HG03520 (cell line): Measurements from ENCODE around the gene MACROD2.

Experiments
- ATAC-seq: cut with Tn5 transposase; IDR thresholded peaks from one replicate; pipeline ENCODE4 v1.9.1; 2021; ENCODE audit warnings: mild to moderate bottlenecking, moderate library complexity; ENCODE audit not compliant: unreplicated experiment

Gene MACROD2

DNA sequence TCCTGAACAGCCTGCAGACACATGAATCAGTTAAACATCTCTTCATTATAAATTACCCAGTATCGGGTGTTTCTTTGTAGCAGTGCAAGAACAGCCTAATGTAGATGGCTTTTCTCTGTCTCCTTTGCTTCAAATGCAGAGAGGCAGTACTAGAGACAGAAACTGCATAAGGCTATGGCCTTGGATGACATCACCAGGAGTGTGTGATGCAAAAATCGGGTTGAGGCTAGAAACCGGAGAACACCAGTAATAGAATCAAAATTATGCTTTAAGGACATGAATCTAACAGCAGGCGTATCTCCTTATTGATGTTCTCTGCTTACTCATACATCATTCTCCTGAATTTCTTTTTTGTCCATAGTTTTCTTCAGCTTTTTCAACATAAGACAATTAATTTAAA lies 391.4 kb downstream of the MACROD2 start:
- ATAC-seq: no peak

DNA sequence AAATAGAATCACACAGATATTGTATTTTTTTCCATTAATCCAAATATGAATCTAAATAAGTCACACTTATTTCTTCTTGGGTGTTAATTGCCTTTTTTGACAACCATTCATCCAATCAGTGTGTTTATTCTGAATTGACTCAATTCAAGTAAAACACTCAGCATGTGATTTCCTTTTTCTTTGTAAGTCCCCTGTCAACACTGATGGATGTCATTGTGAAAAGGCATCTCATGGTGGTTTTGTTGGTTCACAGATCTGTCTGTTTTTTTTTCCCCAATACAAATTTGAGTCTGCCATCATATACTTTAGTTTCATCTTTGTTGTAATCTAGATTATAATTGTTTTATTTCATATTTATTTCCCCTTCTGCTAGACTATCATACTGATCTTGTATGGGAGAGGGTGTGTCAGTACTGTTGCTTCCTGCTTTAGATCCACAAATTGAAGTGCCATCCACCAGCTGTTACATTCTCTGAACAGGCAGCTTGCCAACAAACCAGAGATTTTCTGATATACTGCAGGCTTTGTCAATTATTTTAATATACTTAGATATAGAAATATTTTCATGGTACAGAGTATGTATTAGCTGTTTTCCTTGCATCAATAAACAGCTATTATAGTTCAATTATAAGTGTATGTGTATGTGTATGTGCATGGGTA lies 406.3 kb downstream of the MACROD2 start:
- no peak for ATAC-seq

DNA sequence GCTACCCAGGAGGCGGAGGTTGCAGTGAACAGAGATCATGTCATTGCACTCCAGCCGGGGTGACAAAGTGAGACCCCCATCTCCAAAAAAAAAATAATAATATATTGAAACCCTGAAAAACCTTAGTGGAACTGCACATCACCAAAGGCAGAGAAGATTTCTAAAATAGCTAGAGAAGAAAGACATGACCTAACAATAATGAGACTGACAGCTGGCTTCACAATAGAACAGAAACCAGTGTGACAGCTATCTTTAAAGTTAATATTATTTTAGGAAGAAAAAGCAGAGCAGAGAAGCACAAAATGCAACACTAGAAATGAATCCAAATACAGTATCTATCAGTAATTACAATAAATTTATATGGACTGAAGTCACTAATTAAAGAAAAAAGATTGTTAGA lies 409.2 kb downstream of the MACROD2 start:
- ATAC-seq: no peak

DNA sequence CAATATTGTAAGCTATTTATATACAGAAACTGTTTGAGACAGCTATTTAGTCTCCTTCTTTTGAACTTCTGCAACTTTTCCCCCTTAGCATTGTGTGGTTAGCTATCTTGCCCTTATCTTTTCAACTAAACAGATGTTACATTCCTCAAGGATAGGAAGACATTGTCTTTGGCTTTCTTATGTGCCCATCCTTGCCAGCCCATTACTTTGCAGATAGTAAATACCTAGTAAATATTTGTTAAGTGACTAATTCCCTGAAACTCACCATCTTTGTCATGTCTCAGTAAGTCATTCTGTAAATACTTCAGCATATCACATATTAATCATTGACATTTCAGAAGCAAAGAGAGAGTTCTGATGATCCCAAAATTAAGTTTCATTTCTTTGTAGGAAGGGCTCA lies 411.2 kb downstream of the MACROD2 start:
- peak; percentile 55 for ATAC-seq

DNA sequence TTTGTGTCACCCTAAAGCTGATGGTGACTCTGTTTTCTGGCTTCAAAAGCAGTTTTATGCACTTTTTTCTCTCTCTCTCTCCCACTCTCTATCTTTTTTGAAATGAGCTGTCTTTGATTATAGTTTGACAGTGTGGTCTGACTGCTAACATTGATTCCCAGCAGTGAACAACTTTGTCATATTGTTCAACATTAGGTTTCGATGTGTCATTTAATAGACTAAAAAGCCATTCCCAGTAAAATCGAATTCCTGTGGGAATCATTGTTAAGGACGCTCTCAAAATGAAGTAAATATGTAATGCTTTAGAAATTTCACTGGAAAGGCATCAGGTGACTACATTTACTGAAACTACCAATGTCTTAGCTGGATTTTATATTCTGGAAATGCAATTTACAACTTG lies 412.0 kb downstream of the MACROD2 start:
- ATAC-seq: no peak

DNA sequence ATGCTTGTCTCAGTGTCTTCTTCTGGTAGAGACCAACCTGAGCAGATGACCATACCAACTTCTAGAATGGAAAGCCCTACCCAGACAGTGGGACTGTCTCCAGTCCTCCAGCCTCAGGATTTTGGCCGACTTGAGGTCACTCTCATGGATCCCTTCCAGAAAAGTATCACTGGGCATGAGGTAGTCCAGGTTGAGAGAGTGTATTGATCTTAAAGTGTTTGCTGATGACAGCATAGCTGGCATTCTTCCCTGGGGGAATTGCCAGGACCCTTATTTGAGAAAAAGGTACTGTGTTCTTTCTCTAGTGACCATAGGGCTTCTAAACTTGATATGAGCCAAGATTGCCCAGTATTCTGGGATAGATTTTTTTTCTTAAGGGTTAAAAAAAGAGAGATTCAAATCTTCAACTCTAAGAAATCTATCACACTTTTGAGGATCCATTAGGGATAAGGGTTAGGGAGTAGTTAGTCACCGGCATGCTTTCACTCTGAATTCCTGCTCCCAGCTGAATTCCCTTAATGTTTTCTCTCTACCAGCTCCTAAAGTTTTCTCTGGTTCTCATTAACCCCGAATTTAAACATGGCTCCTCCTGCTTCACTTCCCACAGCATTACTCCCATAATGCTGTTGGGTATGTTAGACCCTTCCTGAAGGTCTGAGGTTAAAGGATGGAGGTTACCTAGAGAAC lies 415.7 kb downstream of the MACROD2 start:
- no peak for ATAC-seq

DNA sequence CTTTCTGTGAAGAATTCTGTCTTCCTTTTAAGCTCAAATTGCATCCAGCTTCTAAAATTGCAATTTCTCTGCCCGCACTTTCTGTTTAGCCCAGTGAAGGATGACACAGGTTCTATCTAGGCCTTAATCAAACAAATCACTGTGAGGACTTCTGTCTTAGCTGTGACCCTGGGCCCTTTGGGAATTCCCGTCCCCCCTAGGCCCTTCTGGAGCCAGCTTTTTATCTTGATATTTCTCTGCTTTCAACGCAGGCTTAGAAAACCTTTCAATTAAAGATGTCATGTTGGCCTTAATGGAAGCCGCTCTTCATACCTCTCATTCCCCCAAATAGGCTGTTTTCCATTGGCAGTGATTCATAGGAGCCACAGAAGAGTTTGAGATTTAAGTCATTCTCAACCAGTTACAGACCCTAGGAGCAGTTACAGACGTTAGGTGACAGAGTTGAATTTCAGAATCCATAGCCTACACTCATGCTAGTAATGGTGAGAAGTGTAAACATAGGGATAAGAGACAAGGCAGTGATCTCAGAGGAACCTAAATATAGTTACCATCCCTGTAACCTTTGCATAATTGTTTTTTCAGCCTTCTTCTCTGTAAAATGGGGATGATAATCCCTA lies 416.9 kb downstream of the MACROD2 start:
- no peak for ATAC-seq

DNA sequence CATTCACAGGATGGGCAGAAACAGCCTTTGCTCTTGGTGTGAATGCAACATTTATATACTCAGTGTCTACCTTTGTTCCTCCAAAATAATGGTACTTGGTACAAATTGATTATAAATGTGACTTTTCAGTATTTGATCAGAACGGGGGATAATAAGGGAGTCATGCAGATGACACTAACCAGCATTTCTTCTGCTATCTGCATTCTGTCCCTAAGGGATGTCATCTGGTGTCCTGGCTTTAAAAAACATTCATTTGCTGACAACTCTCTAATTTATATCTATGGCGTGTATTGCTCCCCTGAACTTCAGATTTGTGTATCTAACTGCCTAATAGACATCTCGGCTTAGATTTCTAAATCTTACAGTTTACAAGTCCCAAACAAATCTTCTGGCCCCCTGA lies 418.5 kb downstream of the MACROD2 start:
- no peak for ATAC-seq

DNA sequence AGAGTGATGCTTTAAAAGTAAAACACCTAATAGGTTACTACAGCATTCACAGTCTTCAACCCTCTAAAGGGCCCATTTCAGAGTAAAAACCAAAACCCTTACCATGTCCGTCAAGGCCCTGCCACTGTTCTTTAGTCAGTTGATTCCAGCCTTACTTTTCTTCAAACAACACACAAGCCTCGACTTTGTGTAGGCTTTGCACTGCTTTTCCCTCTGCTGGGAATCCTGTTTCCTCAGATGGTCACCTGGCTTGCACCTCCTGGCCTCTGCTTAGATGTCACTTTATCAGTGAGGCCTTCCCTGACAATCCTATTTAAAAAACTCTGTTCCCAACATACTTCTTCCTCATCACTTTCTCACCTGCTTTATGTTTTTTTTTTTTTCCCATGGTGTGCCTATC lies 419.2 kb downstream of the MACROD2 start:
- ATAC-seq: no peak

DNA sequence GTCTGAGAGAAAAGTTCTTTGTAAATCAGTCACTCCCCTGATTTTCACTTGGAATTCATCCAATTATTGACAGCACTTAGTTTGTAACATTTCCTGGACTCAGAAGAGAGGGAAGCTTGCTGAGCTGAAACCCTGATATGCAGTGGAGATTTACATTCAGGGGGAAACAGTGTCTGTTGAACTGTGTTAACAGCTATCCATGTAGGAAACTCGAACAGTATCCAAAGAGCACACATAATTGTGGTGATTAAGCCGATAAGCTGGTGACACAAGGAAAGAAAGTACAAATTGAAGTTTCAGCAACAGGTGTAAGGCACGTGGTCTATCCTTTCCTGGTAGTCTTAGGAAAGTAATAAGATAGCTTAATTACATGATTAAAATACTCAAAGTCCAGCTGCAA lies 420.2 kb downstream of the MACROD2 start:
- no peak for ATAC-seq

DNA sequence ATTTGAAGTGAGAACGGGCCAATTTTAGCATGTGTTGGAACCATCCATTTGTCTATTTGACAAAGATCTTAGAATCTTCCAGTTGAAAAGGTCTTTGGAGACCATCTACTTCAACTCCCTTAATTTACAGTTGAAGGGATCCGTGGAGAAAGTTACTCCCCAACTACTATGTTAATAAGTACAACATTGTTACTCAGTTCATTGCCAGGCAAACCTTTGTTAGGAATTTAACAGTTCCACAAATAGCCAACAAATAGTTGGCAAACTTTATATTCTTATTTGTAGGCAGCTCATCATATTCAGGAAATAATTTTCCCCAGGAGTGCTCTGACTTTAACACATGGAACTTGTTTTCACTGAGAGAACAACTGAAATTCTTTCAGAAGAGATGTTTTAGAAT lies 423.1 kb downstream of the MACROD2 start:
- ATAC-seq: no peak

DNA sequence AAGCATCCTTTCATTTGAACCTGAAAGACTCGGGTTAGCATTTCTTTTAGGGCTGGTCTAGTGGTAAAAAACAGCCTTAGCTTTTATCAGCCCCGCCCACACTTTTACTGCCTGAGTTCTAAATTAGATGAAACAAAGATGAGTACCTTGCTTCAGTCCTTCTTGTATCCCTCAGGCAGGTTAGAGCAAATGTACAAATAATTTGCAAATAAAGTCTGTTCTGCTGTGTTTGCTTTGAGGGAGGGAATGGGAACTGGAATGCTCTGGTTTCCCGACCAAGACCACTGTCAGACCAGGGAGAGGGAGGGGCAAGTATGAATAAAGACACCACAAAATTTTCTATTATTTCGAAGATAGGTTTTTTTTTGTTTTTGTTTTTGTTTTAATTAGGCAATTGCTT lies 427.6 kb downstream of the MACROD2 start:
- no peak for ATAC-seq

DNA sequence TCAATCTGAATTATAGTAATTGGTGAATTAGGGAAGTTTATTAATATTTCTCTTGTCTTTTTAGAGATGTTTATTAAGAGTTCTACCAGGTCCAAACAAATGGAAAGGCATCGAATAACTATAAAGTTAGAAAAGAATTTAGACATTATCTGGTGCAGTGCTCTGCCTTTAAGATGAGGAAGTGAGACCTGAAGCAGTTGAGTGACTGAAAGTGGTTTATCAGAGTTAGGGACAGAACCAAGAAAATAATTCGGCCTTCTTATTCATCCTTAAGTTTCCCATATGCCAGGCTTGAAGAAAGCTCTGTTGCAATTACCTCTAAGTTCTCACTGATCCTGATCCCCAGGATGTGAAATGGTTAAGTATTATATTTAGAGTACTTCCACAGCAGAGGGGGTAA lies 436.3 kb downstream of the MACROD2 start:
- ATAC-seq: no peak

DNA sequence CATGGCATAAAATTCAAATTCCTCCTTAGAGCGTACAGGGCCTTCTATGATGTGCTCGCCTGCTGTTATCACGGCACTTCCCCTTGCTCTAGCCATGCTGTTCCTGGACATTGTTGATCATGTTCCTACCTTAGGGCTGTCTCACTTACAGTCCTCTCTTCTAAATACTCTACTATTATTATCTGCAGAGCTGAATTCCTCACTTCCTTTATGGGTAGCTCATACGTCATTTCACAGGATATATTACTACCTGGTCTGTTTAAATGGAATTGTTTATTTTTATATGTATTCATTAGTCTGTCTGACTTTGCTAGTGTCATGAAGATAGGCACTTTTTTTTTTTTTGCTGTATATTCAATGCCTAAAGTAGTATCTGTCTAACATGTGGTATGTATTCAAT lies 436.8 kb downstream of the MACROD2 start:
- no peak for ATAC-seq

DNA sequence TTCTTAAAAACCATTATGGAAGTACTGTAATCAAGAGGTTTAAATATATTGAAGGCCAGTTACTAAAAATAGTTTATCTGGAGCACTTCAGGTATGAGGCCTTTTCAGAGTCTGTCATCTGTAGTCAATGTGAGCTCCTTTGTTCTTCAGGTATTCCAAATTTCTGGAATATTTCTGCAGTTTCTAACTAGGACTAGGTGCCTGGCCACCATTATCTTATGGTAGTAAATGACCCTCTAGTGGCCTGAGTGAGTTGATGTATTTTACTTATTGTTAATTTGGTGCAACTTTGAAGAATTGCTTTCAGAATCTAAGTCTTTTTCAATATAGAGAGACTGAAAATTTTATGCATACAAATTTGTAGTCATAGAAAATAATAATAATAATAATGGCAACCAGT lies 437.3 kb downstream of the MACROD2 start:
- ATAC-seq: no peak

DNA sequence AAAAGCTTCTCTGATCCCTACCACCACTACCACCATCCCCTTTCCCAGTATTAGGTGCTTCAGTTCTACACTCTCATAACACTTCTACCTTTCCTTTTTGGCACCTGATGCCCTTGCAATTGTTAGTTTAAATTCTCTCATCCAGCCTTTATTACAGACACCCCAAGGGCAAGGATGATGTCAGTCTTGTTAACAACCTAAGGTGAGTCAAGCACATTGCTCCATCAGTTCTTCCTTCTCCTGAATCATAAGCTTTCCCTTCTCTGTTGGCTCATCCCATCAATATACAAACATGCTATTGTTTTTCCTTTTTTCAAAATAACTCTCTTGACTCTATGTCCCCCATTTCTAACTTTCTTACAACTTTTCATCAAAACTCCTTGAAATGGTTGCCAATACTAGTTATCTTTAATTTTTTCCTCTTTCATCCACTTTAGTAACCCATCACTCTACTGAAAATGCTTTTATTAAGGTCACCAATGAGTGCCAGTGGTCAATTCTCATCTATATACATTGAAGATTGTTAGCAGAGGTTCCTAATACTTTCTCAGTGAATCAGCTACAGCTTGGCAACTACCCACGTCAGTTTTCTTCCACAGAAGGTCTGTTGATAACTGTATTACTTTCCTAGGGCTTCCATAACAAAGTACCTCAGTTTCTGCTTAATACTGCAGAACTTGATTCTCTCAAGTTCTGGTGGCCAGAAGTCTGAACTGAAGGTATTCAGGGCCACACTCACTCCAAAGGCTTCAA lies 439.2 kb downstream of the MACROD2 start:
- ATAC-seq: no peak

DNA sequence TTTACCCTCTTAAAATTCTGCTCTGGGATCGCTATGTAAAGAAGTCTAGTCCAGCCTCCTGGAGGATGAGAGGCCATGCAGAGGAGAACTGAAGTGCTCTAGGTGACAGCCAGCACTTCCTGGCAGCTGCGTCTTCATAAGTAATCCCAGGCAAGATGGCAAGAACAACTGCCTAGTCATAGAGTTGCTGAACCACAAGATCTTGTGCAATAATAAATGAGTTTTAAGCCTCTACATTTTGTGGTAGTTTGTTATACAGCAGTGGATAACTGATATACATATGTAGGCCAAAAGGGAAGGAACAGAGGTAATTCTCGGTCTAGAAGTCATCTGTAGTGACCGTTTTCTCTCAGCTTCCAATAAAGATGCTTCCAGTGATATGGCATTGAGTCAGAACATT lies 445.9 kb downstream of the MACROD2 start:
- no peak for ATAC-seq

DNA sequence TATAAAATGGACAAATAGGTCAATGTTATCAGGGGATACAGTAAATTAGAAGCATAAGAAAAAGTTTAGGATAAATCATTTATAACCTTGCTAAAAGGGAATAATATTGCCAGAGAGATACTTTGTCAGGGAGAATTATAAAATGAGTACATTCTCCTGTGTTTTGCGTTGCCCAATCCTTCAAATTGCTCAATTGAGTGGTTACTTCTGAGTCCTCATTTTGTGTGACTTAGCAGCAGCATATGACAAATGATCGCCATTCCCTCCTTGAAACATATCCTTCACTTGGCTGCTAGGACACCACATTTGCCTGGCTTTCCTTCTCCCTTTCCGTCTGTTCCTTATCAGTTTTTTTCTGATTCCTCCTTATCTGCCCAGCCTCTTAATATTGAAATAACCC lies 448.8 kb downstream of the MACROD2 start:
- ATAC-seq: no peak

DNA sequence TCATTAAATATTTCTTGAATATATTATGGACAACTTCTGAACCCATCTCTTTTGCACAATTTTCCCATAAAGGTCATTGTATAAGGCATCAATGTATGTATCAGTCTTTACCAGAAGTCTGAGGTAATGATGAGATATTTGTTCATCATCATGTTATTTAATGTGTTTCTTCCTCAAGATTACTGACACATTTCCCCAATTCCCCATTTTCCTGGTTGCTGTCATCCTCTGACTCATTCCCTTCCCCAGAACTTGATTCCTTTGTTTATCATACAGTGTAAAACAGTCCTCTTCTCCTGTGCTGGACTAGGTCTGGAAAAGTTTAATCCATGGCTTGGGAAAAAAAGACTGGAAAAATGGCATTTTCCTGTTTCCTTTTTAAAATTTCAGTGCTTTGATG lies 450.0 kb downstream of the MACROD2 start:
- ATAC-seq: no peak

DNA sequence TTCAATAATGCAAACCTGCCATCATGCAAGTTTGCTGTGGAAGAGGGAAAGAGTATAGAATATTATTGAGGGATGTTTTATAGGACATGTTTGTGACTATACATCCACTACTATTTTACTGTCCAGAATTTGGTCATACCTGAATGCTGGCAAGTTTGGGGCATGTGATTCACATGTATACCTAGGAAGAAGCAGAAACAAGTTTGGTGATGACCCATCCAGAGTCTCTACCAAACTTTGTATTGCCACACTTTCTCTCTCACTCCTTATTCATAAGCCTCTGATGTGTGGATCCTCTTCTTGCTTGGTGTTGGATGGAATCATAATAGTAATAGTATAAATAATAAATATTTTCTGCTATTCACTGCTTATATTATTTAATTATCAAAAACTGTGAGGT lies 450.6 kb downstream of the MACROD2 start:
- ATAC-seq: no peak

DNA sequence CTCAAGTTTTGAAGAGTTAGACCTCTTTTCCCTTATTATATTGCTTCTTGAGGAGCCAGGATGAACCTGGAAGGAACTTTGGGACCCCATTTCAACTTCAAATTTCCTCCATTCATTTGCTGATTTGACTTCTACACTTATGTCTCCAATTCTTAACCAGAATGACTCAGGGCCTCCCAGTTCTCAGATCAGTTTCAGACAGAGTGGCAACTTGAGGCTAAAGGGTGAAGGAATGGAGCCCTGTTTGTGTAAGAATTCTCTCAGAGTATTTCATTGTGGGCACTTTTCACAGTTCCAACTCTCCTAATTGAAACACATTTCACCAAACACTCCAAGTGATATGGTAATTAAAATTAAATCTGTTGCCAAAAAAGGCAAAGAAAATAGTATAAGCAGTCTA lies 451.1 kb downstream of the MACROD2 start:
- no peak for ATAC-seq

DNA sequence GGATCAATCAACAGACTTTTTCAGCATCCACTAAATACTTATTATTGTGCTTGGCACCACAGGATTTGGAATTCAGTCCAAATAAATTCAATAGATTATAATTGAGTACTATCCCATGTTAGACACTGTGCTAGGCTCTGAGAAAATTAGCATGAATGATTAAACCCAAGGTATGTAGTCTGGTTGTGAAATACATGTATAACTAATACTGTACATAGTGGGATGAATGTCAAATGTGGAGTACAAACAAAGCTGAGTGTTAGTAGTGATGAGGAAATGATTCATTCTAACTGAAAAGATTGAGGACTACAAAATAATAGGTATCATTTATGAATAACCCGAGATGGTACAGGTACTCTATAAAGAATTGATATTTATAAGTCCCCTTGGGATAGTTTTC lies 454.0 kb downstream of the MACROD2 start:
- ATAC-seq: no peak
